C4-2B (cell line): ENCODE measurements around the gene MYO1E.

ENCODE experiments used
- H3K27ac ChIP-seq: fragments of 450-650 bp; 2 replicates; pipeline ENCODE4 v1.5.1; 2017
- CTCF ChIP-seq: fragments of 450-650 bp; conservative IDR thresholded peaks from 2 replicates; pipeline ENCODE4 v1.5.1; 2017; ENCODE audit warnings: mild to moderate bottlenecking
- ZFX ChIP-seq: fragments of 450-650 bp; IDR thresholded peaks from 2 replicates; pipeline ENCODE4 v1.6.1; 2017

Gene MYO1E

GRCh38 chr15:59210186-59210585, 162.5 kb downstream of the MYO1E start:
- H3K27ac ChIP-seq: no peak overlapping the region
- TF ChIP-seq ZFX: no peak
- no peak for TF ChIP-seq CTCF

- TF ChIP-seq CTCF (no peak), ZFX (no peak)
- no peak overlapping the region for H3K27ac ChIP-seq
These were observed 163.9 kb downstream of the MYO1E start for GRCh38 chr15:59208613-59209249.

- TF ChIP-seq CTCF (no peak), ZFX (no peak)
- no peak within 1 kb of the TSS for H3K27ac ChIP-seq
These were observed 166.0 kb downstream of the MYO1E start, which contains the start of gene LDHAL6B for GRCh38 chr15:59206623-59207183. Gene LDHAL6B (plus strand): TSS chr15:59206843. CDS start chr15:59206941, 98 bp downstream.

- no peak for TF ChIP-seq CTCF
- no peak for TF ChIP-seq ZFX
- H3K27ac ChIP-seq: no peak overlapping the region
These were observed 166.6 kb downstream of the MYO1E start for GRCh38 chr15:59205839-59206622.

GRCh38 chr15:59203657-59204056, 169.0 kb downstream of the MYO1E start:
- H3K27ac ChIP-seq: no peak overlapping the region
- TF ChIP-seq CTCF: no peak
- no peak for TF ChIP-seq ZFX

- H3K27ac ChIP-seq: no peak overlapping the region
- TF ChIP-seq ZFX: no peak
- no peak for TF ChIP-seq CTCF
These were observed 169.7 kb downstream of the MYO1E start for GRCh38 chr15:59203008-59203407.

- H3K27ac ChIP-seq: no peak overlapping the region
- TF ChIP-seq CTCF (no peak), ZFX (no peak)
These were observed 172.1 kb downstream of the MYO1E start for GRCh38 chr15:59200560-59200959.
